Transverse colon (tissue), 4 donors: ENCODE data around the gene AK3. TPM values are rescaled to one million over a fixed set of nuclear protein-coding genes. Genes with fewer than 3 reads are reported as not detected.

Experiments
- total RNA-seq, 4 donors: library from RNA; depleted of rRNA; stranded (reverse); fragments of >200 nt; gene quantifications; one replicate each; pipeline ENCODE4 v1.1.0, GENCODE V29; 2016

Gene AK3
- total RNA-seq, 4 donors from 2014 or later: 25.9 to 121 (median 82.3) TPM

Other genes starting within 250 kb of the AK3 start
- gene PLPP6, start 78.9 kb downstream of the AK3 start, total RNA-seq: 10 to 100 TPM in 3 of 4 donors, 1 to 10 TPM in 1; 7.1 to 22.7 (median 16.3) TPM
- gene SPATA6L, start 74.7 kb downstream of the AK3 start, total RNA-seq: 10 to 100 TPM in 1 of 4 donors, 1 to 10 TPM in 2, not detected in 1; 1.9 to 13.2 (median 5.5) TPM
- 10 to 100 TPM; 12.0 to 28.7 (median 20.0) TPM for gene CDC37L1, start 61.6 kb downstream of the AK3 start, total RNA-seq
- 10 to 100 TPM in 1 of 4 donors, 1 to 10 TPM in 3; 2.6 to 23.5 (median 7.3) TPM for gene RCL1, start 51.7 kb upstream of the AK3 start, total RNA-seq
- gene JAK2, start 244.1 kb upstream of the AK3 start, total RNA-seq: 10 to 100 TPM in 3 of 4 donors, 1 to 10 TPM in 1; 8.0 to 27.6 (median 17.4) TPM